ENCODE results near the gene FREM2.

FREM2 gene

DNA sequence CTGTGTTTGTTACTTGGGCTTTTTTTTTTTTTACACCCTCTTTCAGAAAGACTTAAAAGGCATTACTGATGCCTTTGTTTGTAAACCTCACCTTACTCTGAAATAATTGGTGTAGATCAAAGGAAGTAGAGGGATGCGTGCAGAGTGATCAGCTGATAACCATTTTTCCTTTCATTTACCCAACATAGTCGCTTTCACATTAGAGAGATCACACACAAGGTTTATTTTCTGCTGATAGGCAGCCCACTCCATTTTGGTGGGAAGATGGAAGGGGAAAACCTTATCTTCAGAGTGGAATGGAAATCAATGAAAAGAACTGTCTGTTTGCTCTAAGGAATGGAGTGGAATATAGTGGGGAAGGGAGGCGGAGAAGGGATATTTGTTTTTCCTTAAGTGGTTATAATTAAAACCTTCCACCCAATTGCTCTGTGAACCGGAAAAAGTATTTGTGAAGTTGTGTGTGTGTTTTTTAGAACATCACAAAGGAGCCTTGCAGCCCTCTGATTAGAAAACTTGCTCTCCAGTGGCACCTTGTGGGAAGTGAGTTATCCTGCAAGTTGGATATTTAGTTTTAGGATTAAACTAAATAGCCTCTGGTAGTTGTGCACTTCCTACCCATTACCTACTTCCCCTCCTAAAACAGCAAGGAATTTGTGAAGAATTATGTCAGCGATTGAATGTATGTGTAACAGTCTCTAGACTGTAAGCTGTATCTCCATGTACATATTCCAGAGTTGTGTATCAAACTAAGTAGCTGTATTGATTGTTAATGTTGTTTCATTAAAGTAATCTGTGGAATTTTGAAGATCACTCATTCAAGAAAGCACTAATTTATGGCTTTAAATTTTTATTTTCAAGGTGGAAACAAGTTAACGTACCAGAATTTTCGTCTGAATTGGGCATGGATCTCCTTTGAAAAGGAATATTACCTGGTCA is 76.8 kb downstream of the FREM2 start:
- FAIRE-seq = peak; percentile 12

DNA sequence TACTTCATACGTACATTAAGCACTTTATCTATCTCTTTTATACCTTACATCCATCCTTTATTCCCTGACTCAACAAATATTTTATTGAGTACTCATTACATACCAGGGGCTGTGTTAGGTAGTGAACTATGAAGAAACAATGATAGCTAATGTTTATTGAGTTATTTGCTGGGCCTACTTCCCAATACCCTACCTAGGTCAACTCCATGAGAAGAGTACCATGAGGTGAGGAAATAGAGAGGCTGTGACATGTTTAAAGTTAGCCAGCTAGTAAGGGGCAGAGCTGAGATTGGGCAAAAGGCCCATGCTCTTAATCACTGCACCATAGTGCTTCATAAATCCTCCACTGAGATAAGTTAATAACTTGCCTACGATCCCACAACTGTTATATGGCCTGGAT is 79.9 kb downstream of the FREM2 start:
- FAIRE-seq = no peak

DNA sequence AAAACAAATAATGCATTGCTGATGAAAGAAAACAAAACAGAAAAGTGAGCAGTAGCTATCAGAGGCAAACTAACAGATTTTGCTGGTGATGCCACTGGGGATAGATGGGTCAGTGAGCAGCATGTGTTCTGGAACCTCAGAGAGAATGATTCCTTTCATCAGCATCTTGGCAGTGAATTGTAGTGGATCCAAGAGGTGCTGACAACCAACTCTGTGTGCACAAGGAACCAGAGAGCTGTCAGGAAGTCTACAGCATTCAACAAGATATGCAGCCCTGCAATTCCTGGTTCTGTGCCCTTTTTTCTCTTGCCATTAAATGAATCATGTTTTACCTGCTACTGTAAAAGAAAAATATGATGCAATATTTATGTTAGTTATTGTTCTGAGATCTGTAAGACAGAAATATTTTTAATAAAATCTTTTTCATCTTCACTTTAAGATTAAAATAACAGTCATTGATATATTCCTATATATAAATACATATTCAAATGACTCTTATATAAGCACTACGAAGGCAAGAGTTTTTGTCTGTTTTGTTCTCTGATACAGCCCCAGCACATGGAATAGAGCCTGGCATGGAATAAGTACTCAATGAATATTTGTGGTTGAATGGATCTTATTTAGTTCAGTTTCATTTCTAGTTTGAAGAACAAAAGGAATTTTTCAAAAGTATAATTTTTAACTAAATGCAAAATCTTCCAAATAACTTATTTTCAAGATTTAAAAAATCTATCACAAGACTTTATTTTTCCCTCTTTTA is 80.8 kb downstream of the FREM2 start:
- no peak for FAIRE-seq

DNA sequence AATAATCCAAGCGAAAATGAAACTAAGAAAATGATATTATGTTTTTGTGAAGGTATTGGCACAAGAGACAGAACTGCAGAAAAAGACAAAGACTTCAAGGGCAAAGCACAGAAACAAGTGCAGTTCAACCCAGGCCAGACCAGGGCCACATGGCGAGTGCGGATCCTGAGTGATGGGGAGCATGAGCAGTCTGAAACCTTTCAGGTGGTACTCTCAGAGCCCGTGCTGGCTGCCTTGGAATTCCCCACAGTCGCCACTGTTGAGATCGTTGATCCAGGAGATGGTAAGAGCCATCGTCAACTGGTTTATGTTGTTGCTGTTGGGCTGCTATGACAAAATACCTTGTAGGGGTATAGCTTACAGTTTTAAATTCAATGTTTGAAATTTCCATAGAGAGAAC is 82.6 kb downstream of the FREM2 start:
- FAIRE-seq = no peak

DNA sequence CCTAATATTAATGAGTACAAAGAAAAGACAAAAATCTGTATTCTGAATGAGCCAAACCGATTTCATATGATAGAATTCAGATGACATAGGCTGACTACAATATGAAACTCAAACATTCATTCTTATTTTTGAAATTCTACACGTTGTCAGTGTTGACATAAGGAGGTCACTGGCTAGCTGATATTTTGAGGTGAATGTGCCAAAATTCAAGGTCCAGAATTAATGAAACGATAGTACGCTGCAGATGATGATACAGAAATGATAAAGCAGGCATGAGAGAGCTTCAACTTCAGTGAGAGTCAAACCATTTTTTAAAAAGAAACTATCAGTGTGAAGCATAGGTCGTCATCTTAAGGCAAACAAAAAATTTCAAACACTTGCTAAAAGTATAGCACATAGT is 88.2 kb downstream of the FREM2 start:
- FAIRE-seq = no peak

DNA sequence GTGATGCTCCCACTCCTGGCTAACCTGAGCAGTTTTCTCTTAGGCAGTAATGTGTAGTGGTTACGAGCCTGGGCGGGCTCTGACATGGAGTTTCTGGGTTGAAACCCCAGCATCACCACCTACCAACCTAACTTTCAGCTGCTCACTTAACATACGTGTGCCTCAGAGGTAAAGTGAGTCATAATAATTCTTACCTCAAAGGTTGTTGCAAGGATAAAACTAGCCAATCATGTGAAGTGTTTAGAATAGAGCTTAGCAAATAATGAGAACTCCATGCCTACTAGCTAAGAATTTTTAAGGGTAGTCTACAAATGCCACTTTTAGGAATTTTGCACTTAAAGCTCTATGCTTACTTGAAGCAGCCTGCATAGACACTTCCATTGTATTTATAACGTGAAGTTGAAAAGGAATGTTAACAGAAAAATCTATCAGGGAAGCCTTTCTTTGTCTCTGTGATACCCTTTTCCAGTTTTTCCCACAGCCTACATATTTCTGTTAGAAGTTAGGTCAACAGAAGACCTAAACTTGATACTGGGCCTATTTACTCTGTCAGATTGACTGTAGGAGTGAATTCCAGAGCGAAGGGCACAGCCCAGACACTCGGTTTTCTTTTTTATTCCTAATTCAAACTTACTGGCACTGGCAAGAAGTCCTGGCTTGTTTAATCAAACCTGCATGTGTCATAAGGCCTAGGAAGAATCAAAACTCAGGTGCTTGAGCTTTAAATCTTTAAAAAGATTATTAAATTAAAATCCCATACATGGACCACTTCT is 90.7 kb downstream of the FREM2 start:
- no peak for FAIRE-seq

DNA sequence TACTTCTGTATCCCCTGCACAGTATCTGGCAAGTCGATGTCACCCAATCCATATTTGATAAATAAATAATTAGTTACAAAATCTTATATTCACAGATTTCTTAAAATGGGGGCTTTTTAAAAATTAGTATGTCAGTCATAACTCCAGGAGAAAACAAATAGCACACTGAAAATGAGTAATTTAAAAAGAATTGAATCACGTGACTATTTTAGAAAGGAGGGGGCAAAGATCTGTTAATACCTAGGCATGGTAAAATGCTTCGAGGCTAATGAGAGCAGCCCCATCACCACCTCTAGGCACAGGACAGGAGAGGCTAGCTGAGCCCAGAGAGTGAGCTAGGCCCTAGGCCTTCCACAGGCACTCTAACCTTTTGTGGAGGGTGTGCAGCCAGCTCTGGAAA is 94.7 kb downstream of the FREM2 start:
- no peak for FAIRE-seq

DNA sequence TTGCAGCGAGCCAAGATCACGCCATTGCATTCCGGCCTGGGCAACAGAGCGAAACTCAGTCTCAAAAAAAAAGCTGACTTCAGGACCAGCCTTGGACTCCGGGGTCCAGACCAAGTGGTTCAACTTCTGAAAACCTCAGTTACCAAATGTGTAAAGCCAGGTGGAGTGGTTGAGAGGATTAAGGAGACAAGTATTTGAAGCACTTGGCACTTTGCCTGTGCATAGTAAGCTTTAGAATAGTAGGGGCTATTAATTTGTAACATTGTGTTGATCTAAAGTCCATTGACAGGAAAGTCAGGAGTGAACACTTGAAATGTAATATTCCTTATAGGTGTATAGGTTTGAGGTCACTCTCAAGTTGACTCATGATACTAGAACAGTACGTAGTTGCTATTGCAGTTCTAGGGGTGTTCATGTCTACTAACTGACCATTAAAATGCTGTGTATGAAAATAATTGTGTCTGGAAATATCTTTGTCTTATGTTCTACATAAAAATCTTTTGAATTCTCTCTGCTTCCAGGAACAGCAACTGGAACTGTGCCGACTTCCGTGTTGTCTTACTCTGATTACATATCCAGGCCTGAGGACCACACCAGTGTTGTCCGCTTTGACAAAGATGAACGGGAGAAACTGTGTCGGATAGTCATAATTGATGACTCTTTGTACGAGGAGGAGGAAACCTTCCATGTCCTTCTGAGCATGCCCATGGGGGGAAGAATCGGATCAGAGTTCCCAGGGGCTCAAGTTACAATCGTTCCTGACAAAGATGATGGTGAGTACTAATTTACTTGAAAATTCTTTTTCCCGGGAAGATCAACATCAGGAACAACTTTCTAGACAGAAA is 97.4 kb downstream of the FREM2 start:
- no peak for FAIRE-seq

DNA sequence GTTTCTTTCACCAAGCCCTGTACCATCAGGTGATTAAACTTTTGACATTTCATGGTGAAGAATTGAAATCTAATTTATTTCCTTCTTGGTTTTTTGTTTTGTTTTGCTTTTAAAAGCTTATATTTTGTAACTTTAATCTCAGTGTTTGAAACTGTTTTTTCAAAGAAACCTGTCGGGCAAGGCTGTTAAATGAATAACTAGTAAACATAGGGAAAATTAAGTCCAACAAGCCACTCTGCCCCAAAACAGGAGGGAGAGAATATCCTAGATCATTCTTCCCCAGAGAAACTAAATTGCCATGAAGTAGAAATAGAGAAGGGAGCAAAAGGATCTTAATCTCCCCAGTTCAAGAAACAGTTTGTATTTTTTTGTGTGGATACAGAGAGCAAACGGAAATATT is 98.2 kb downstream of the FREM2 start:
- FAIRE-seq = no peak

DNA sequence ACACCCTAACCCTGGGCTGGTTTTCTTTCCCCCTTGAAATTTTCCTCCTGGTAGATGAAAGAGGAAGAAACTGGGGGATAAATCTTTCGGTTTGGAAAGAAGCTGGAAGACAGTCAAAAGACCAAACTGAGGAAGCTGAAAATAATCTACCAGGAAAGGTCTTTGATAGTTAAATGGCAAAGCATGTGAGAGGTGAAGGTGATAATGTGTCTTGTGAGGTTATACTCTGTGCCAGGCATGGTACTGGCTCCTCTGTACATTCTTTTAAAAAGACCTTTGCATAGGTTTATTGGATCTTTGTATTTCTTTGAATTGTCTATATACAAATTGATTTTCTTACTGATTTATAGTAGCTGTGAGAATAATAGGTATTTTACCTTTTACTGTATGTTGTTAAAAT is 98.6 kb downstream of the FREM2 start:
- FAIRE-seq = no peak

DNA sequence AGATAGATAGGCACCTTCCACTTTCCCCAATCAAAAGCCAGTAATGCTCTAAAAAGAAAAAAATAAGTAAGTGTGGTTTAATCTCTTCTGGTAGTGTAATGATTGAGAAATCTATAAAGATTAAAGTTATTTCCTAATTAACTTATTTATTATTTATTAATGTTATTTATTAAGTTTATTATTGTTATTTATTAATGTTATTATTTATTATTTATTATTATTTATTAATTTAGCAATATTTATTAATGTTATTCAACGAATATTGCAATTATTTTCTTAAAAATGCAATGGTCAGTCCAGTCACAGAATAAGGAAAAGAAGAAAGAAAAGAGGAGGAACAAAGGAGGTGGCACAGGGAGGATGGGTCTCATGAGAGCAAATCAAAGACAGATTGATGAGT is 100.7 kb downstream of the FREM2 start:
- FAIRE-seq = peak; percentile 69

DNA sequence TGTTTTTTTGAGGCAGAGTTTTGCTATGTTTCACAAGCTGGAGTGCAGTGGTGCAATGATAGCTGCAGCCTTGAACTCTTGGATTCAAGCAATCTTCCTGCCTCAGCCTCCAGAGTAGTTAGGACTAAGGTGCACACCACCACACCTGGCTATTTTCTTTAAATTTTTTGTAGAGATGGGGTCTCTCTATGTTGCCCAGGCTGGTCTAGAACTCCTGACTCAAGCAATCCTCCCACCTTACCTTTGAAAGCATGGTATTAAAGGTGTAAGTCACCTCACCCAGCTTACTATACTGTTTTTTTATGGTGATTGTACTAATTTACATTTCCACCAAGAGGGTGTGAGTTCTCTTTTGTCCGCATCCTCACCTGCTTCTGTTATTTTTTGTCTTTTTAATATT is 110.0 kb downstream of the FREM2 start:
- FAIRE-seq = no peak

DNA sequence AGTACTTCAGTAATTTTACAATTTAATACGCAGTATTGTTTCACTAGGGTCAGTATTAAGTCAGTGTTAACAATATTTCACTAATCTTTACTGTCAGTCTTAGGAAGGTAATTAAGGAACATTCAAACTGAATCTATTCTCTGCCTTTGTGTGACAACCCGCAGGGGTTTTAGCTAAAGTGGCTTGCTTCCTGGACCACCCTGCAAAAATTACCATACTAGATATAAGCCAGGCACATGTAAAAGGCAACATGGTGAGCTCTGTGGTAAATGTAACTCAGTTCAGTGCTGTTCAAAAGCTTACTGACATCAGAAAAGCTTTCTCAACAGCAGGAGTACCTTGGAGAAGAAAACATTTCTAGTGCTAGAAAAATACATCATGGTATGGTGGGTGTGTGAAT is 116.7 kb downstream of the FREM2 start:
- FAIRE-seq = no peak

DNA sequence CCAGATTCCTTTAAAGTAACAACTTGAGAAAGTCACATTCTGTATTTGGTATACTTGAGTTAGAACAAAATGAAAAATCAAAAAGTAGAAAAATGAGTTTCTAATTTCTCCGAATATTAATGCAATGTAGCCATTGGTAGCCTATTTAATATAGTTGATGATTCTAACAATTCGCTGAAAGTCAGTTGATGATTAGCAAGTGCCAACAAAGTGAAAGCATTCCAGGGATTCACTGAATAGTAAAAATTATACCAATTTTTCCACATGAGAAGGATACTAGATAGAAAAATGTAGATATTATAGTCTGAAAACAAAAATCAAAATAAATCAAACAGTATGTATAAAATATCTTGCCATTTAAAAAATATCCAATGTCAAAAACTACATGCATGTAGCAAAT is 117.2 kb downstream of the FREM2 start:
- no peak for FAIRE-seq

DNA sequence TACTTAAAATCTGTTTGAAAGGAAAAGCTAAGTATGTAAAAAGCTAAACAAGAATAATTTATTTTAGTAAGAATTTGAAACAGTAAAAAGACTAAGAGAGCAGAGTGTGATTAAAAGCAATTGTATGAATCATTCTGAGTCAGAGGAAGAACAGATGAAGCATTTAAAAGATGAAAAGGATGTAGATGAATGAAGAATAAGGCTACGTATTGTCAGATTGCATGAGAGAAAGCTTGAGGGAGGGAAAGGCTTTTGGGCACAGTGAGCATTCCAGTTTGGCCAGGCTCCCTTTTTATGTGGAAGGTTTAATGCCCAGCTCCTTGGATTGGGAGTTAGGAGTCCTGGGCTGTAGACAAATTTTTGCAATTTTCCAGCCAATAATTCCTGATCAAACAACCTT is 117.7 kb downstream of the FREM2 start:
- no peak for FAIRE-seq

DNA sequence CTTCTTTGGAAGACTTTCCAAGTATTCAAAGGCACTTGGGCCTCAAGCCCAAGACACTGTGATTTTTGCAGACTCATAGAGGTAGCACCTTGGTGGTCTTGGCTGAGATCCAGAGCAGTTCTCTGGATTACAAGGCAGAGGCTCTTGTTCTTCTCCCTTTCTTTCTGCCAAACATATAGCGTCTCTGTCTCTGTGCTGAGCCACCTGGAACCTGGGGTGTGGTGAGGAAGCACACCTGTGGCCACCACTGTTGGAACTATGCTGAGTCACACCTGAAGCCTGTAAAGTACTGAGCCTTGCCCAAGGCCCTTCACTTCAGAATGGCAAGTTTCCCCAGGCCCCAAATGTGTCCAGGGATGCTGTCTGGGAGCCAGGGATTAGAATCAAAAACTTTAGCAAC is 127.5 kb downstream of the FREM2 start:
- no peak for FAIRE-seq

DNA sequence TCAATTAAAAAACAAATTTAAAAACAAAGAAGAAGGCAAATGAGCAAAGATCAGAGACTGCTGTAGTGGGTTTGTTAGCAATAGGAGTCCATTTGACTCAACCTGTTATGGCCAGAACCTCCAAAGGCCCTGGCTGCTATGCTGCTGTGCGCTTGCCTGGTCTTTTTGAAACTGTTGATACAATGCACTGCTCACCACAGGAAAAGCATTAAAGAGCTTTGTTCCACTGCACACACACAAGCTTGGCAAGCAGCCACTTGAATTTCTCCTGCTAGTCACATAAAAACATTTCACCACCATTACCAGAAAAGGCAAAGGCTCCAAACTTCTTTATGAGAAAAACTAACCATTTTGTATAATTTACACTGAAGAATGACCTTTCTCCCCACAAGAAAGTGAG is 132.2 kb downstream of the FREM2 start:
- FAIRE-seq = no peak

DNA sequence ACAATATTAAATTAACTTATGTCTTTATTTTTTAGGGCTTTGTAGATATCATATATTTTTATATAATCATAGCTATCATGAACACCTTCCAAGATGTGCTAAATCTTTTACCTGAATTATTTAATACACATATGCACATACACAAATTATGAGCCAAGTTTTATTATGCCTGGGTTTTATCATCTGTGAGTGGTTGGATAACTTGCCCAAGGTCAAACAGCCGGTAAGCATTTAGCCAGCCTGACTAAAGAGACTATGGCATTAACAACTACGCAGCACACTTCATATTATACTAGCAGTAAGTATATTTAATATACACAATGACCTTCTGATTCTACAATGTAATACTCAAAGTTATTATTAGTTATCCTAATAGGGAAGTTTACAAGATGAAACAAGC is 132.7 kb downstream of the FREM2 start:
- FAIRE-seq = no peak

DNA sequence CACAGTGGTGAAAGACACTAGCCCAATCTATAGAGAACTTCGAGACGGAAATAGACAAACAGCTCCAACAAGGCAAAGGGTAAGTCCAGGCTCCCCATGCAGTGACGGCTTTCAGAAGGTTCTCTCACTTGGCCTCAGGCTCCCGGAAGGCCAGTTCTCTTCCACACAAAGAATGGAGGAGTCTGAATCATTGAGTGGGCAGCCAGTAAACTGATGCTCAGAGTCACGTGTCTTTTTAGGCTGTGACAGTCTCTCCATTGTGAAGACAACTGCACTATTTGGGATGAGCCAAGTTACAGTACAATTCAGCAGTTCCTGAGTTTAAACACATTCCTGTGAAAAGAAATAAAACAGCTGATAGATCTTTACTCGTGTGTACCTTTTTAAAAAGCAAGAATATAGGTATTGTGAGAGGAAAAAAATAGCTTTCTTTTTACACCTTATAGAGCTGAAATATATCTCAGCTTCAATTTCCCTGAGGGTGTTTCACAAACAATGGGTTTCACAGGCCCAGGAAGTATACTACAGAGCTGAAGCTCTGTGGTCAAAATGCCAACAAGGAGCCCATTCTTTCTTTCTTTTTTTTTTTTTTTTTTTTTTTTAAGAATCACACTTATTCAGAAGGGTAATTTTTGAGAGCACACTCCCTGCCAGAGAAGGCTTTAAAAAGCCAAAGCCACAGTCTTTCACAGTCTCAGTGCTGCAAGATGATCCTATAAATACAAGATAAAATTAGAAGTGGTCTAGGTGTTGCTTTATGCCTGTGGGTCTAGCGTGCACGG is 135.1 kb downstream of the FREM2 start:
- no peak for FAIRE-seq

DNA sequence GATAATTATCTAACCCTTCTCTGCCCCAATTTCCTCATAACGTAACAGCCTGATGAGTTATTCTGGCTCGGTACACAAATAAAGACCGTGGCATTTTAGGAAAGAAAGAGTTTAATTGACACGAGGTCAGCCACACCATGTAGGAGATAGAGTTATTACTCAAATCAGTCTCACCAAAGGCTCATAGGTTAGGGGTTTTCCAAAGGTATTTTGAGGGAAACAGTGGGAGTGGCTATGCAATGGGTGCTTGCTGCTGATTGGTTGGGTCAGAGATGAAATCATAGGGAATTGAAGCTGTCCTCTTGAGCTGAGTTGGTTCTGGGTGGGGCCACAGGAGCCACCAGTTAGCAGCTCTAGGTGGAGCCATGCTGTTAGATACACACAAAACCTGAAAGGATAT is 137.5 kb downstream of the FREM2 start:
- FAIRE-seq = no peak

DNA sequence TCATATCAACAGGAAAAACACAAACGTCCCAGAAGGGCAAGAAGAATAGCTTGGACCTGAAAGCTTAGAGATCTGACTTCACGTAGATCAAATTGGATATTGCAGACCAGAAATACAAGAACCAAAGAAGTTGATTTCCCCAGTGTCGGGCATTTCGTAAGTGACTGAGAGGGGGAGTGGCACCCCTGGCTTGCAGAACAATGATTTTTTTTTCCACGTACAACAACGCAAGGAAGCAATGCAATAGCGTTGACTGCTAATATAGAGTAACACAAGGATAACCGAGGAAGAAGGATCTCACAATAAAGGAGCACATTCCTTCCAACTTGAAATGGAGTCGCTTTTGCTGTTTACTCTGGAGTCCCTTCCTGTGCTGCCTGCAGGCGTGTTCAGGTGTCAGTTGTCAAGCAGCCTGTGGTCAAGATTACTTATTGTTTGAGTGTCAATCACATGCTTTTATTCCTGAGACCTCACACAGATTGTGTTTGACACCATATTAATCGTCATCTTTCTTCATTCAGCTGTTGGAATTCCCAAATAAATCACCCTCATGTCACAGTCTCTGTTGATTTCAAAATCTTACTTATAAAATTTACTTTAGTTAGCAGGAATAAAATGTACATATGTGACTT is 139.4 kb downstream of the FREM2 start:
- no peak for FAIRE-seq

Data from endometrium (tissue), 2 donors.